ENCODE measurements around the gene ZNF740. TPM values are rescaled to one million over a fixed set of nuclear protein-coding genes. Genes with fewer than 3 reads are reported as not detected.
A peak's percentile ranks its signal among the peaks of the same experiment; 100 is the strongest.

ZNF740 gene
- total RNA-seq, 4 donors from 2014 or later, result 6.9 to 21.2 (median 9.8) TPM

DNA sequence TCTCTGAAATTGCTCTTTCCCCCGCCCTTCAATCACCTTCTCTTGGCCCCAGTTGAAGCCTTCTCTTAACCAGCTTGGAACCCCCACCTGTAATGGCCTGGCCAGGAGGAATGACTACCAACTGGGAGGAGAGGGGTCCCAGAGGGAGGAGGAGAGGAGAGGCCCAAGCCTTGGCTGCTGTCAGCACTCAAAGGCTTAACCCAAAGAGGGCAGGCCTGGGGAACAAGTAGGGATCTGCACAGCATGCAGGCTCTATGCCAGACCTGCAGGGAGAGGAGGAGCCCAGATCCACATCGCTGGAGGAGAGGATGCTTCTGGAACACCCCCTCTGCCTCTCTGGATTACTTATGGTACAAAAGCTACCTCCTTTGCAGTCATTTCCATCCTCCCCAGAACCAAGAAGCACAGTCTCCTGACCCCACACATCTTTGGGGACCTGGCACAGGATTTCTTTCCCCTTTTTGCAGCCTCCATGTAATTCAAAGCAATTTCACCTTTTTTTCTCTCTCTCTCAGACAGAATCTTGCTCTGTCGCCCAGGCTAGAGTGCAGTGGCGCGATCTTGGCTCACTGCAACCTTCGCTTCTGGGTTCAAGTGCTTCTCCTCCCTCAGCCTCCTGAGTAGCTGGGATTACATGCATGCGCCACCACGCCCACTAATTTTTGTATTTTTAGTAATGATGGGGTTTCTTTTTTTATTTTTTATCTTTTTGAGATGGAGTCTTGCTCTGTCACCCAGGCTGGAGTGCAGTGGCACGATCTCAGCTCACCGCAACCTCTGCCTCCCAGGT, 45.3 kb downstream of the ZNF740 start:
- TF ChIP-seq, protein P1, sequence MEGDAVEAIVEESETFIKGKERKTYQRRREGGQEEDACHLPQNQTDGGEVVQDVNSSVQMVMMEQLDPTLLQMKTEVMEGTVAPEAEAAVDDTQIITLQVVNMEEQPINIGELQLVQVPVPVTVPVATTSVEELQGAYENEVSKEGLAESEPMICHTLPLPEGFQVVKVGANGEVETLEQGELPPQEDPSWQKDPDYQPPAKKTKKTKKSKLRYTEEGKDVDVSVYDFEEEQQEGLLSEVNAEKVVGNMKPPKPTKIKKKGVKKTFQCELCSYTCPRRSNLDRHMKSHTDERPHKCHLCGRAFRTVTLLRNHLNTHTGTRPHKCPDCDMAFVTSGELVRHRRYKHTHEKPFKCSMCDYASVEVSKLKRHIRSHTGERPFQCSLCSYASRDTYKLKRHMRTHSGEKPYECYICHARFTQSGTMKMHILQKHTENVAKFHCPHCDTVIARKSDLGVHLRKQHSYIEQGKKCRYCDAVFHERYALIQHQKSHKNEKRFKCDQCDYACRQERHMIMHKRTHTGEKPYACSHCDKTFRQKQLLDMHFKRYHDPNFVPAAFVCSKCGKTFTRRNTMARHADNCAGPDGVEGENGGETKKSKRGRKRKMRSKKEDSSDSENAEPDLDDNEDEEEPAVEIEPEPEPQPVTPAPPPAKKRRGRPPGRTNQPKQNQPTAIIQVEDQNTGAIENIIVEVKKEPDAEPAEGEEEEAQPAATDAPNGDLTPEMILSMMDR (IDR thresholded peaks at IDR 0.05), result peak in 2 of 6 experiments; percentile 11 to 25
- peak in 1 of 4 donors; percentile 29 for TF ChIP-seq POLR2A (IDR thresholded peaks at IDR 0.05)
- H3K27me3 ChIP-seq, result no peaks in the 10 kb centered on the region
- H3K4me1 ChIP-seq, result peaks cover 66 to 97% (median 80%) of the 10 kb centered on the region in 3 donors
- peak overlapping the region in 2 of 4 donors; percentile 14 to 20 for H3K4me3 ChIP-seq
- intact Hi-C loops (cut with DNase I), result no loop called here
- 56 to 57% methylated on average over 9 to 10 of the region's 10 CpGs for WGBS, 2 donors
- H3K9me3 ChIP-seq, result no peaks in the 10 kb centered on the region
- H3K27ac ChIP-seq, result peak overlapping the region; percentile 97 to 100 (median 99)
- peaks cover 0 to 42% (median 11%) of the 10 kb centered on the region in 3 donors for H3K36me3 ChIP-seq
- DNase-seq, result no peak

DNA sequence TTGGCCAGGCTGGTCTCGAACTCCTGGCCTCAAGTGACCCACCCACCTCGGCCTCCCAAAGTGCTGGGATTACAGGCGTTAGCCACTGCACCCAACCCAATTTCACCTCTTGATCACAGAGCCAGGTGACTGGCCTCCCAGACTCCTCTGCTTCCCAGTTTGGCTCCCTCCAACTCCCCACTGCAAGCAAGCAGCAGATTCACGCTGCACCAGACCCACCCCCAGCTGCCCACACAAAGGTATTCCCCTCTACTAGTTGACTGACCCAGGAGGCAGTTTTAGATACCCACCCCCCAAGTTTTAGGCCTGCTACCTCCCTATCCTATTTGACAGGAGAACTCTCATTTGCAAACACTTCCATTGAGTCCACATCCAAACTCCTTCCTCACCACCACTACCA, 46.3 kb downstream of the ZNF740 start:
- 70 to 76% methylated on average over 2 to 4 of the region's 4 CpGs for WGBS, 2 donors
- Histone ChIP-seq H3K36me3 (peaks cover 0 to 42% (median 11%) of the 10 kb centered on the region in 3 donors), H3K9me3 (no peaks in the 10 kb centered on the region), H3K27me3 (no peaks in the 10 kb centered on the region), H3K4me3 (no peak overlapping the region), H3K4me1 (peaks cover 61 to 100% (median 80%) of the 10 kb centered on the region in 3 donors), H3K27ac (peak overlapping the region; percentile 95 to 100 (median 98))
- intact Hi-C loops (cut with DNase I), result no loop called here
- TF ChIP-seq, protein P1 (IDR thresholded peaks at IDR 0.05), result no peak
- TF ChIP-seq POLR2A (IDR thresholded peaks at IDR 0.05), result no peak
- DNase-seq, result no peak

DNA sequence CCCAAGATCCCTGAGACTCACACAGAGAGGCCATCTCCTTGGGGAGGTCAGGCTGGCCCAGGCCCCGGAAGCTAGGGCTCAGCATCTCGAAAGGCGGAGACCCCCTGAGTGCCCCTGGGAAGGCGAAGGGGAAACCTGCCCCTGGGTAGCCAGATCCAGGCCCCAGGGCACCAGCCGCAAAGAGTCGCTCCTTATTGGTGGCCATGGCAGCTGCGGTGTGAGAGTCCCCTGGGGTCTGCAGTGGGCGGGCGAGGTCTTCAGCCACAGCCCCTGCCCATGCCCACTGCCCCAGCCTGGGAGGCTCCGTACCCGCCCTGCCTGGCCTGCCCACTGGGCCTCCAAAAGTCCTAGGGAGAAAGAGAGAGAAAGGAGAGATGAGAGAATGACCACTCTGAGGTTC, 46.8 kb downstream of the ZNF740 start:
- H3K27ac ChIP-seq, result peak overlapping the region; percentile 95 to 100 (median 98)
- no peaks in the 10 kb centered on the region for H3K27me3 ChIP-seq
- no peak for DNase-seq
- TF ChIP-seq, protein P1 (IDR thresholded peaks at IDR 0.05), result no peak
- TF ChIP-seq POLR2A (IDR thresholded peaks at IDR 0.05), result no peak
- H3K36me3 ChIP-seq, result peaks cover 0 to 42% (median 11%) of the 10 kb centered on the region in 3 donors
- WGBS, 2 donors, result 100% methylated on average over 1 of the region's 11 CpGs; no CpG with 5 or more reads in 1 of the 2 donors
- H3K4me3 ChIP-seq, result no peak overlapping the region
- intact Hi-C loops (cut with DNase I), result no loop called here
- H3K4me1 ChIP-seq, result peaks cover 58 to 99% (median 74%) of the 10 kb centered on the region in 3 donors
- no peaks in the 10 kb centered on the region for H3K9me3 ChIP-seq

DNA sequence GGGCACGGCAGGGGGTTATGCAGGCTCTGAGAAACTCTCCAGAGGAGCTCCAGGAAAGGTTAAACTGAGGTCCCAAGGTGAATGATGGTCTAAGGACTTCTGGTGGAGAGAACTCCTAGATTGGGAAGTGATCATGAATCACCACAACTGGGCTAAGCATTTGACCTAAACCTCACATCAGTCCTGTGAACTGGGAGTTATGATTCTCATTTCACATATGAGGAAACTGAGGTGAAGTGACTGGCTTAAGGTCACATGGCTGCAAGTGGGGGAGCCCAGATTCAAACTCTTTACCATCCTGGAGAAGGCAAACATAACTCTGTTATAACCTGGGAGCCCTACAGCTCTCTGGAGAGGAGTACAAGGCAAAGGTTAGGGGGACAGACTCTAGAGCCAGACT, 47.3 kb downstream of the ZNF740 start:
- Histone ChIP-seq H3K4me3 (no peak overlapping the region), H3K4me1 (peaks cover 58 to 99% (median 74%) of the 10 kb centered on the region in 3 donors), H3K27ac (peak overlapping the region; percentile 95 to 100 (median 98)), H3K36me3 (peaks cover 0 to 42% (median 11%) of the 10 kb centered on the region in 3 donors), H3K27me3 (no peaks in the 10 kb centered on the region), H3K9me3 (no peaks in the 10 kb centered on the region)
- WGBS, 2 donors, result 63% methylated on average over 1 of the region's 1 CpG; no CpG with 5 or more reads in 1 of the 2 donors
- intact Hi-C loops (cut with DNase I), result no loop called here
- no peak for DNase-seq
- TF ChIP-seq, protein P1 (IDR thresholded peaks at IDR 0.05), result no peak
- no peak for TF ChIP-seq POLR2A (IDR thresholded peaks at IDR 0.05)

DNA sequence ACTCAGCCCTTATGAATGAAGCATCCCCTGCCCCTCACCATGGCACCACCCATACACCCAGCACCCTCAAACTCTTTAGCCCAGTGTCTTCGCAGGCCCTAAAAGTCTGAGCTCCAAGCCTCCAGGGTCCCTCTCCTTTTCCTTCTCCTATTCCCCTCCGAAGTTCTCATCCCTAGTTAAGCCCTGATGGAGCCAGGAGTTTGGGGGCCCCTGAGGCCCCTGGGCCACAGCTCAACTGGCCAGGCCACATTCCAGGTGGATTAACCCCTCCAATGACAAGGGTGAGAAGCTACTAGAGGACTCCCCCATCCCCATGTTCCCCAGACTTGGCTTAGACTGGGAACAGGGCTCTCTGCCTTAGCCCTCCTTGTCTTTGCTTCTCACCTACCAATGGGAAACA, 48.9 kb downstream of the ZNF740 start:
- H3K4me3 ChIP-seq, result peak overlapping the region; percentile 76 to 90 (median 78)
- 65 to 83% methylated on average over 2 of the region's 2 CpGs for WGBS, 2 donors

More for the DNA sequence above, 48.9 kb downstream of the ZNF740 start:
- intact Hi-C loops (cut with DNase I), result no loop called here
- Histone ChIP-seq H3K27ac (peak overlapping the region; percentile 95 to 100 (median 98)), H3K9me3 (no peaks in the 10 kb centered on the region), H3K4me1 (peaks cover 56 to 99% (median 74%) of the 10 kb centered on the region in 3 donors), H3K27me3 (no peaks in the 10 kb centered on the region), H3K36me3 (peaks cover 0 to 42% (median 11%) of the 10 kb centered on the region in 3 donors)
- TF ChIP-seq, protein P1 (IDR thresholded peaks at IDR 0.05), result no peak
- no peak for TF ChIP-seq POLR2A (IDR thresholded peaks at IDR 0.05)
- DNase-seq, result no peak

Measured in esophagus squamous epithelium (tissue), 5 donors.